Stomach (tissue), 4 donors: ENCODE measurements around the gene RAP1B.

Experiments
- CTCF ChIP-seq, 7 experiments: fragments of 450-650 bp in 4 of 7; fragments of 200-600 bp in 3 of 7; sonication (generic) in 3 of 7; IDR thresholded peaks; one replicate each; pipeline ENCODE4 v1.5.1; 2016 to 2019; ENCODE audit warnings: antibody characterized with exemption in 7 of 7, control low read depth in 2 of 7, mild to moderate bottlenecking in 1 of 7
- EP300 ChIP-seq: sonication (generic); formaldehyde crosslinking; IDR thresholded peaks from one replicate; pipeline ENCODE4 v1.6.1; 2017; ENCODE audit warnings: antibody characterized with exemption
- POLR2A ChIP-seq, 4 donors: fragments of 450-650 bp; IDR thresholded peaks; one replicate each; pipeline ENCODE4 v1.6.1; 2016; ENCODE audit warnings: antibody characterized with exemption in 4 of 4, control low read depth in 2 of 4, mild to moderate bottlenecking in 1 of 4, moderate library complexity in 1 of 4
- POLR2AphosphoS5 ChIP-seq, 3 donors: sonication (generic); formaldehyde crosslinking; IDR thresholded peaks; one replicate each; pipeline ENCODE4 v1.6.1; 2016; ENCODE audit warnings: antibody characterized with exemption in 3 of 3

- TF ChIP-seq EP300 (no peak), CTCF (IDR thresholded peaks at IDR 0.05) (no peak), POLR2A (IDR thresholded peaks at IDR 0.05) (no peak), POLR2AphosphoS5 (IDR thresholded peaks at IDR 0.05) (no peak)
These were observed 11.6 kb downstream of the RAP1B start for GRCh38 chr12:68622250-68622649.
